Measurements from ENCODE around the gene SPATA31A3.
"Not testable (repeated sequence)": the region's sequence is repeated elsewhere in the genome, so short reads cannot be mapped to it uniquely, and the experiment has no call there.

DNA sequence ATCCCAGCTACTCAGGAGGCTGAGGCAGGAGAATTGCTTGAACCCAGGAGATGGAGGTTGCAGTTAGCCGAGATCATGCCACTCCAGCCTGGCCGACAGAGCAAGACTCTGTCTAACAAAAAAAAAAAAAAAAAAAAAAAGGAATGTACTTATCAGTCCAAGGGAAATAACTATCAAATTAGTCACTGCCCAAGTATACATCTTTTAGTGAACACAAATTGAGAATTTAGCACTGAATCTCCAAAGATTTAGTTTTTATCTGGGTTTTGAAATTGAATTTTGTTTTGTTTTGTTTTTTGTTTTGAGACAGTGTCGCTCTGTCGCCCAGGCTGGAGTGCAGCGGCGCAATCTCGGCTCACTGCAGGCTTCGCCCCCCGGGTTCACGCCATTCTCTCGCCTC lies 39.8 kb downstream of the SPATA31A3 start:
- TF ChIP-seq POLR2A (IDR thresholded peaks at IDR 0.05), result not testable (repeated sequence)
- TF ChIP-seq, protein P1, sequence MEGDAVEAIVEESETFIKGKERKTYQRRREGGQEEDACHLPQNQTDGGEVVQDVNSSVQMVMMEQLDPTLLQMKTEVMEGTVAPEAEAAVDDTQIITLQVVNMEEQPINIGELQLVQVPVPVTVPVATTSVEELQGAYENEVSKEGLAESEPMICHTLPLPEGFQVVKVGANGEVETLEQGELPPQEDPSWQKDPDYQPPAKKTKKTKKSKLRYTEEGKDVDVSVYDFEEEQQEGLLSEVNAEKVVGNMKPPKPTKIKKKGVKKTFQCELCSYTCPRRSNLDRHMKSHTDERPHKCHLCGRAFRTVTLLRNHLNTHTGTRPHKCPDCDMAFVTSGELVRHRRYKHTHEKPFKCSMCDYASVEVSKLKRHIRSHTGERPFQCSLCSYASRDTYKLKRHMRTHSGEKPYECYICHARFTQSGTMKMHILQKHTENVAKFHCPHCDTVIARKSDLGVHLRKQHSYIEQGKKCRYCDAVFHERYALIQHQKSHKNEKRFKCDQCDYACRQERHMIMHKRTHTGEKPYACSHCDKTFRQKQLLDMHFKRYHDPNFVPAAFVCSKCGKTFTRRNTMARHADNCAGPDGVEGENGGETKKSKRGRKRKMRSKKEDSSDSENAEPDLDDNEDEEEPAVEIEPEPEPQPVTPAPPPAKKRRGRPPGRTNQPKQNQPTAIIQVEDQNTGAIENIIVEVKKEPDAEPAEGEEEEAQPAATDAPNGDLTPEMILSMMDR (IDR thresholded peaks at IDR 0.05), result not testable (repeated sequence)

Data from sigmoid colon (tissue), 3 donors.